HCT116 (cell line): ENCODE measurements around the gene ELFN1. TPM values are rescaled to one million over a fixed set of nuclear protein-coding genes. Genes with fewer than 3 reads are reported as not detected.

Source experiments
- ATAC-seq: fragments of 200-7000 bp; cut with Tn5 transposase; 2 replicates; pipeline ENCODE4 v1.9.1; 2020; ENCODE audit warnings: mild to moderate bottlenecking, moderate library complexity
- BruUV-seq: library from RNA; stranded (reverse); fragments of 400-500 nt; replicated peaks from 2 replicates; lab custom pipeline; 2021; lab: Mats Ljungman, UMichigan
- CTCF ChIA-PET: fragments of 300-600 bp; sonication (Branson Sonifier 250); formaldehyde crosslinking; loops from one replicate; lab custom pipeline; 2021; ENCODE audit warnings: antibody characterized with exemption; lab: Charles Lee
- POLR2A ChIA-PET: fragments of 300-600, 350-600 bp; sonication (Branson Sonifier 250); formaldehyde crosslinking; loops from one replicate; lab custom pipeline; 2021; ENCODE audit warnings: antibody characterized with exemption; lab: Charles Lee
- RAD21 ChIA-PET, 2 experiments: fragments of 300-600 bp; sonication (Branson Sonifier 250); formaldehyde crosslinking; loops; one replicate each; lab custom pipeline; 2023; ENCODE audit warnings: low total read pairs in 2 of 2; ENCODE audit not compliant: uncharacterized antibody in 2 of 2, unreplicated experiment in 2 of 2, low non-redundant PET in 1 of 2; lab: Charles Lee
- DNase-seq: peaks from one replicate; pipeline ENCODE4 v3.0.0-alpha.2; 2010; ENCODE audit warnings: low read depth, low spot score
- H2AFZ ChIP-seq: fragments of 200-600 bp; shearing (Covaris generic), sonication (generic); 2 replicates; pipeline ENCODE4 v1.6.1; 2017; ENCODE audit warnings: low read depth, mixed run types, mixed read lengths, antibody characterized with exemption, low read length; ENCODE audit not compliant: poor library complexity, severe bottlenecking
- H3K27ac ChIP-seq: 2 replicates; pipeline ENCODE4 v1.5.1; 2012; ENCODE audit warnings: low read depth, low read length
- H3K27me3 ChIP-seq: fragments of 200-600 bp; sonication (generic); 2 replicates; pipeline ENCODE4 v1.6.1; 2016; ENCODE audit warnings: mixed run types, low read length, mixed read lengths; ENCODE audit not compliant: insufficient read depth
- H3K36me3 ChIP-seq, 2 experiments: fragments of 200-500 bp in 1 of 2; fragments of 200-600 bp in 1 of 2; sonication (Bioruptor generic) in 1 of 2; sonication (generic) in 1 of 2; 2 replicates each; pipeline versions ENCODE4 v1.5.1 to v1.6.1; 2014 to 2016; ENCODE audit warnings: low read length in 2 of 2, inconsistent platforms in 1 of 2, mixed read lengths in 1 of 2, mixed run types in 1 of 2; ENCODE audit not compliant: insufficient read depth in 2 of 2, control insufficient read depth in 1 of 2
- H3K4me1 ChIP-seq, 2 experiments: fragments of 200-600 bp in 1 of 2; sonication (generic) in 1 of 2; 2 replicates each; pipeline versions ENCODE4 v1.5.1 to v1.6.1; 2012 to 2017; ENCODE audit warnings: low read length in 2 of 2, inconsistent platforms in 1 of 2, mild to moderate bottlenecking in 1 of 2, mixed read lengths in 1 of 2, mixed run types in 1 of 2, moderate library complexity in 1 of 2; ENCODE audit not compliant: insufficient read depth in 2 of 2, control insufficient read depth in 1 of 2
- H3K4me2 ChIP-seq: fragments of 200-600 bp; sonication (generic); 2 replicates; pipeline ENCODE4 v1.6.1; 2017; ENCODE audit warnings: mixed run types, low read length, mixed read lengths
- H3K4me3 ChIP-seq, 2 experiments: fragments of 200-600 bp in 1 of 2; sonication (generic) in 1 of 2; replicated peaks in 1 of 2; 2 replicates each; pipeline ENCODE4 v1.5.1; 2011 to 2016; ENCODE audit warnings: low read length in 2 of 2, control low read depth in 1 of 2, low read depth in 1 of 2, mild to moderate bottlenecking in 1 of 2, mixed read lengths in 1 of 2, mixed run types in 1 of 2
- H3K79me2 ChIP-seq: fragments of 200-600 bp; sonication (generic); 2 replicates; pipeline ENCODE4 v1.6.1; 2017; ENCODE audit warnings: mild to moderate bottlenecking, mixed run types, low read length, moderate library complexity, mixed read lengths; ENCODE audit not compliant: insufficient read depth
- H3K9ac ChIP-seq: fragments of 200-600 bp; sonication (generic); 2 replicates; pipeline ENCODE4 v1.6.1; 2016; ENCODE audit warnings: low read length, mixed read lengths
- H3K9me2 ChIP-seq: fragments of 200-600 bp; sonication (generic), shearing (Covaris generic); 2 replicates; pipeline ENCODE4 v1.6.1; 2017; ENCODE audit warnings: mixed run types, mild to moderate bottlenecking, moderate library complexity; ENCODE audit not compliant: insufficient read depth
- H3K9me3 ChIP-seq, 2 experiments: fragments of 200-500 bp in 1 of 2; fragments of 200-600 bp in 1 of 2; sonication (Bioruptor generic) in 1 of 2; sonication (generic) in 1 of 2; 2 replicates each; pipeline ENCODE4 v1.6.1; 2014 to 2017; ENCODE audit warnings: low read length in 2 of 2, mixed read lengths in 2 of 2, inconsistent platforms in 1 of 2, low read depth in 1 of 2, mild to moderate bottlenecking in 1 of 2, mixed run types in 1 of 2, moderate library complexity in 1 of 2; ENCODE audit not compliant: control insufficient read depth in 1 of 2, insufficient read depth in 1 of 2
- H4K20me1 ChIP-seq: fragments of 200-600 bp; sonication (generic), shearing (Covaris generic); 2 replicates; pipeline ENCODE4 v1.6.1; 2017; ENCODE audit warnings: mixed run types, mild to moderate bottlenecking, moderate library complexity; ENCODE audit not compliant: insufficient read depth
- CEBPB ChIP-seq: IDR thresholded peaks from 2 replicates; pipeline ENCODE4 v1.6.1; 2012; ENCODE audit warnings: low read depth
- CTCF ChIP-seq, 3 experiments: fragments of 200-600 bp in 1 of 3; sonication (generic) in 1 of 3; IDR thresholded peaks in 2 of 3; conservative IDR thresholded peaks in 1 of 3; 2 replicates each; pipeline ENCODE4 v1.5.1; 2012 to 2017; ENCODE audit warnings: low read depth in 2 of 3, low read length in 2 of 3, antibody characterized with exemption in 1 of 3, borderline replicate concordance in 1 of 3, control low read depth in 1 of 3, mild to moderate bottlenecking in 1 of 3, mixed read lengths in 1 of 3, mixed run types in 1 of 3, moderate library complexity in 1 of 3; ENCODE audit not compliant: insufficient read depth in 1 of 3
- EGR1 ChIP-seq: IDR thresholded peaks from 2 replicates; pipeline ENCODE4 v1.6.1; 2012; ENCODE audit warnings: low read depth
- ELF1 ChIP-seq: IDR thresholded peaks from 2 replicates; pipeline ENCODE4 v1.6.1; 2012; ENCODE audit warnings: low read depth, borderline replicate concordance
- EZH2 ChIP-seq: fragments of 200-600 bp; sonication (generic); IDR thresholded peaks from 2 replicates; pipeline ENCODE4 v1.6.1; 2017; ENCODE audit warnings: antibody characterized with exemption, mixed run types
- EZH2phosphoT487 ChIP-seq: fragments of 200-600 bp; IDR thresholded peaks from 2 replicates; pipeline ENCODE4 v1.6.1; 2018; ENCODE audit warnings: antibody characterized with exemption, borderline replicate concordance
- FOSL1 ChIP-seq: IDR thresholded peaks from 2 replicates; pipeline ENCODE4 v1.6.1; 2012; ENCODE audit warnings: low read depth
- JUND ChIP-seq: IDR thresholded peaks from 2 replicates; pipeline ENCODE4 v1.6.1; 2012
- MAX ChIP-seq: IDR thresholded peaks from 2 replicates; pipeline ENCODE4 v1.6.1; 2012
- POLR2A ChIP-seq: IDR thresholded peaks from 2 replicates; pipeline ENCODE4 v1.7.0; 2011; ENCODE audit warnings: borderline replicate concordance; ENCODE audit not compliant: insufficient read depth, insufficient read length; ENCODE audit errors: extremely low read depth
- RAD21 ChIP-seq: IDR thresholded peaks from 2 replicates; pipeline ENCODE4 v1.6.1; 2012; ENCODE audit warnings: low read depth, mild to moderate bottlenecking
- REST ChIP-seq: IDR thresholded peaks from 2 replicates; pipeline ENCODE4 v1.6.1; 2012; ENCODE audit warnings: low read depth
- SIN3A ChIP-seq: IDR thresholded peaks from 2 replicates; pipeline ENCODE4 v1.6.1; 2012; ENCODE audit warnings: low read depth
- SP1 ChIP-seq: IDR thresholded peaks from 2 replicates; pipeline ENCODE4 v1.6.1; 2012; ENCODE audit warnings: low read depth
- TCF7L2 ChIP-seq: IDR thresholded peaks from 2 replicates; pipeline ENCODE4 v1.7.0; 2011; ENCODE audit warnings: borderline replicate concordance, inconsistent platforms; ENCODE audit not compliant: insufficient read depth, insufficient read length; ENCODE audit errors: extremely low read depth
- YY1 ChIP-seq: IDR thresholded peaks from 2 replicates; pipeline ENCODE4 v1.6.1; 2011; ENCODE audit warnings: low read length, low read depth, moderate library complexity, mild to moderate bottlenecking; ENCODE audit not compliant: insufficient replicate concordance; ENCODE audit errors: extremely low read depth
- ZNF274 ChIP-seq: fragments of 200-500 bp; sonication (Bioruptor generic); IDR thresholded peaks from 2 replicates; pipeline ENCODE4 v1.6.1; 2014; ENCODE audit warnings: mild to moderate bottlenecking, low read depth, low read length, inconsistent platforms
- intact Hi-C: fragments of 100-400 bp; cut with micrococcal nuclease; formaldehyde crosslinking; loops from 2 replicates; pipeline ENCODE4 v1.10.0; 2022
- total RNA-seq: library from RNA; stranded (reverse); gene quantifications from one replicate; pipeline ENCODE4 v1.2.1, GENCODE V29; 2021; ENCODE audit not compliant: unreplicated experiment

The ELFN1 gene
- total RNA-seq, 1 experiment from 2014 or later, result 4.4 TPM

GRCh38 chr7:1675036-1675671, 5.1 kb downstream of the ELFN1 start:
- no peak for DNase-seq
- H3K9me2 ChIP-seq, result no peaks in the 10 kb centered on the region
- H3K36me3 ChIP-seq, result no peaks in the 10 kb centered on the region
- H3K4me3 ChIP-seq, result no peak overlapping the region
- TF ChIP-seq ELF1, result no peak
- TF ChIP-seq POLR2A, result no peak
- TF ChIP-seq EGR1, result no peak
- no peak for TF ChIP-seq MAX
- TF ChIP-seq RAD21, result no peak
- TF ChIP-seq EZH2, result no peak
- TF ChIP-seq JUND, result no peak
- TF ChIP-seq CEBPB, result no peak
- TF ChIP-seq EZH2phosphoT487, result no peak
- TF ChIP-seq SIN3A, result no peak
- no peak for TF ChIP-seq SP1
- no peak for TF ChIP-seq TCF7L2
- no peak for TF ChIP-seq REST
- TF ChIP-seq CTCF (IDR thresholded peaks at IDR 0.05 in 2 of 3, conservative IDR thresholded peaks at IDR 0.05 in 1 of 3; ENCODE audit: borderline replicate concordance in 1 of 3, insufficient read depth in 1 of 3, low read depth in 2 of 3, low read length in 2 of 3), result no peak
- no peak for TF ChIP-seq FOSL1
- no peak for TF ChIP-seq YY1
- no peak for TF ChIP-seq ZNF274
- TF ChIP-seq, all 23 proteins: peak for 0
- no peaks in the 10 kb centered on the region for H3K4me1 ChIP-seq
- H3K9me3 ChIP-seq, result no peaks in the 10 kb centered on the region
- RAD21 ChIA-PET, result no interaction called here
- H3K4me2 ChIP-seq, result no peak overlapping the region
- POLR2A ChIA-PET, result no interaction called here
- CTCF ChIA-PET, result no interaction called here
- BruUV-seq, result no TSS peak
- H2AFZ ChIP-seq, result no peak overlapping the region
- intact Hi-C loops, result no loop called here
- no peak overlapping the region for H3K9ac ChIP-seq
- H3K79me2 ChIP-seq, result no peaks in the 10 kb centered on the region
- H4K20me1 ChIP-seq, result no peaks in the 10 kb centered on the region
- H3K27ac ChIP-seq, result no peak overlapping the region
- no peak for ATAC-seq
- no peaks in the 10 kb centered on the region for H3K27me3 ChIP-seq
